Cardiac fibroblast (primary cell): ENCODE results near the gene MDFIC2.

Experiments
- DNase-seq, 2 donors: peaks; one replicate each; pipeline versions ENCODE4 v3.0.0 to v3.0.0-alpha.2; 2010; ENCODE audit warnings: low read depth in 2 of 2
- H3K4me3 ChIP-seq, 2 donors: replicated peaks in 1 of 2; 1 replicate in 1 of 2; 2 replicates in 1 of 2; pipeline ENCODE4 v1.5.1; 2011; ENCODE audit warnings: low read depth in 2 of 2, low read length in 2 of 2, mild to moderate bottlenecking in 2 of 2, moderate library complexity in 1 of 2
- TF ChIP-seq, protein P1 (sequence below): IDR thresholded peaks from one replicate; pipeline ENCODE4 v1.5.1; 2011; ENCODE audit warnings: low read depth, mild to moderate bottlenecking, low read length, inconsistent platforms

Gene MDFIC2

DNA sequence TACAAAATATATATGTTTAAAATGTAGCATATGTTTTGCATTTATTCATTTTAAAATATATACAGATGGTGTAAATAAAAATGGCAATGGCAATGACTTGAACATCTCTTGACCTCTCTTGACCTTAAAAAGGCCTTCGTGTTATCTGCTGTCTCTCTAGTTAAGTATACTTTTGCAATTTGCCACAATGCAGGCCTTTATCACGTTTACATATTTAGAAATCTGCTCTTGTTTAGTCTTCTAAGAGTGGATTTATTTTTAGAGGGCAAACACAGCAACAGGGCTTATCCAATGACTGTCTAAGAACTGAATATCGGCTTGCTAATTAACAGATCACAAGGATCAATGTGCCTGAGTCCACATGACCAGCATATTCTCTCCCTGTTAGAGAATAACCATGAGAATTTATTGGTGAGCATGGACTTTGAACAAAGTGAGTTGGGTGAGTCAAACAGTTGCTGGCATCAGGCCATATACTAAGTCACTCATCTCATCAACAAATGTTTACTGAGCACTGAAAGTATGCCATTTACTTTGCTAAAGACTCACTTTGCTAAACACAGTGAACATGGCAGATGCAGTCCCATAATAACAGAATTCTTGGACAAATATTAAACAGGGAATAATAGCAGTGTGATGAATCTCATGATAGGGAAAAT is 48.2 kb downstream of the MDFIC2 start:
- peak; percentile 5 to 45 for DNase-seq
- TF ChIP-seq, protein P1, sequence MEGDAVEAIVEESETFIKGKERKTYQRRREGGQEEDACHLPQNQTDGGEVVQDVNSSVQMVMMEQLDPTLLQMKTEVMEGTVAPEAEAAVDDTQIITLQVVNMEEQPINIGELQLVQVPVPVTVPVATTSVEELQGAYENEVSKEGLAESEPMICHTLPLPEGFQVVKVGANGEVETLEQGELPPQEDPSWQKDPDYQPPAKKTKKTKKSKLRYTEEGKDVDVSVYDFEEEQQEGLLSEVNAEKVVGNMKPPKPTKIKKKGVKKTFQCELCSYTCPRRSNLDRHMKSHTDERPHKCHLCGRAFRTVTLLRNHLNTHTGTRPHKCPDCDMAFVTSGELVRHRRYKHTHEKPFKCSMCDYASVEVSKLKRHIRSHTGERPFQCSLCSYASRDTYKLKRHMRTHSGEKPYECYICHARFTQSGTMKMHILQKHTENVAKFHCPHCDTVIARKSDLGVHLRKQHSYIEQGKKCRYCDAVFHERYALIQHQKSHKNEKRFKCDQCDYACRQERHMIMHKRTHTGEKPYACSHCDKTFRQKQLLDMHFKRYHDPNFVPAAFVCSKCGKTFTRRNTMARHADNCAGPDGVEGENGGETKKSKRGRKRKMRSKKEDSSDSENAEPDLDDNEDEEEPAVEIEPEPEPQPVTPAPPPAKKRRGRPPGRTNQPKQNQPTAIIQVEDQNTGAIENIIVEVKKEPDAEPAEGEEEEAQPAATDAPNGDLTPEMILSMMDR = no peak
- no peak overlapping the region for H3K4me3 ChIP-seq

DNA sequence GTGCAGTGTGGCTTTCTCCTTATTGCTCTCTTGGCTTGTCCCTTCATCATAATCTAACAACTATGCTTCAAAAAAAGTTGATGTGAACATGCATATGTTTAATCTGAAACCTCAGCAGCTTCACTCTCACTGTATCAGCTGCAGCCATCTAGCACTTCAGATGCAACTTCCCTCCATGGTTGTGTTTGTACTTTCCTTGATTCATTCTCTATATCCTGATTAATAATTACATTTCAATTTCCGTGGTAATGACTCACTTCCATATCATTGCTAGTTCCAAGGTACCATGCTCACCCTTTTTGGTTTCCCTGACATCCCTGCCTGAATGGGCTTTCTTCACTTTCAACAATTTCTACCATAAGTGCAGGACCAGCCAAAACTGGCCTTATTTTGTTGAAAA is 51.2 kb downstream of the MDFIC2 start:
- no peak for DNase-seq
- TF ChIP-seq, protein P1 = no peak
- no peak overlapping the region for H3K4me3 ChIP-seq

DNA sequence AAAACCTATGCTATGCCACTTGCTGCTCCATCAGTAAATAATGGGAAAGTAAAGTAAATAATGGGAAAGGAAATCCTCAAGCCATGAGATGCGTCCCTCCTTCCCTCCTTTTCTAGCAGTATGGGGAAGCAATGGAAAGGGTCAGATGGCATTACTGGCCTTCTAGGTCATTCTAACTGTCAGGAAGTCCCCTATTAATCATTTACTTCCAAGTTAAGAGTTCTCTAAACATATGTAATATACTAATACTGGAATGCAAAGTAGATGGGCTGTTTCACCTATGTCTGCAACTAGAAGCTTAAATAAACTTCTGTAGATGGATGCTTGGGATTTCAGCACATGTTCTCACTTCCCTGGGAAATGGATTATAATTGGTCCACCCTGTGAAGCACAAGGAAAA is 55.9 kb downstream of the MDFIC2 start:
- no peak overlapping the region for H3K4me3 ChIP-seq
- DNase-seq = no peak
- TF ChIP-seq, protein P1 = no peak

DNA sequence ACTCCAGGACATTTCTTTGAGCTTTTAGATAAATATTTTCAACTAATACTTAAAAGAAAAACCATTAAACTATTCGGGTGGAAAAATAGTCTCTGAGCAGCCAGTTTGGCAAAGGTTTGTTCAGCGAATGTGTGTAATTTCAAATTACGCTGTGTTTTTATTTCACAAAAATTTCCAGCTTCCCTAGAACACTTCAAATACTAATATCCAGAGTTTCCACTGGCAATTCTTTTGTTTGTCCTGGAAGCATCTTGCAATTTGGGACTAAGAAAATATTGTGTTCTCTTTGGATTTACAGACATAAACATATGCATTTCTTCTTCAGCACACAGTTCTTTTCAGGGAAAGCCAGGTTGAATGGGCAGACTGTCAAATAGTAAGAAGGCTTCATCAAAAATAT is 61.9 kb downstream of the MDFIC2 start:
- H3K4me3 ChIP-seq = no peak overlapping the region
- TF ChIP-seq, protein P1 = no peak
- DNase-seq = no peak

DNA sequence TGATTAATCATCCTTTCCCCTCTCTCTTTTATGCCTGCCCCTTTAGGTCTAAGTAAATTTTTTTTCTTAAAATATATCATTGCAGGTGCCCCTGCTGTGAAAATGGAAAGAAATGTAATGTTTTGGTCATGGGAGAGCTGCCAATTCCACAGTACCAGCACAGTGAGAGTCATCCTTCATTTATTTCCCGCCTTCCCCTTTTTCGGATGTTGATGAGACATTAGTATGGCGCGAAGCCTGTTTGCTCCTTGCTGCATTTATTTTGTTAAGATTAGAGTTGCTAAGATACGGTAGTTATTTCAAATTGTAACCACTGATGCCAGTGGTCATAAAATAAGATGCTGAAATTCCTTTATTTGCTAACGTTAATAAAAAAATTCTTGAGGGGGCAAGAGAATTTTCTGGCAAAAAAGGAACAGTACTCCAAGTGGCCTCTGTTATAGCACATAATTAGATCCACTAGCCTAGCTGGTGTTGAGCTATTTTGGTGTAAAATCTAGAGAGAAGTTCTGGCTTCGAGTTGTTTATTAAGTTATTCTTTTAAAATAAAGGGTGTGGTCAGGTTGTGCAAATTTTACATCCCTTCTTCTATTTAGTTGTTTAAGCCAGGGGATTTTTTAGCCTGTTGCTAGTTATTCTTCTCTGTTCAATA is 62.8 kb downstream of the MDFIC2 start:
- peak; percentile 64 to 72 for DNase-seq
- TF ChIP-seq, protein P1 = no peak
- no peak overlapping the region for H3K4me3 ChIP-seq

DNA sequence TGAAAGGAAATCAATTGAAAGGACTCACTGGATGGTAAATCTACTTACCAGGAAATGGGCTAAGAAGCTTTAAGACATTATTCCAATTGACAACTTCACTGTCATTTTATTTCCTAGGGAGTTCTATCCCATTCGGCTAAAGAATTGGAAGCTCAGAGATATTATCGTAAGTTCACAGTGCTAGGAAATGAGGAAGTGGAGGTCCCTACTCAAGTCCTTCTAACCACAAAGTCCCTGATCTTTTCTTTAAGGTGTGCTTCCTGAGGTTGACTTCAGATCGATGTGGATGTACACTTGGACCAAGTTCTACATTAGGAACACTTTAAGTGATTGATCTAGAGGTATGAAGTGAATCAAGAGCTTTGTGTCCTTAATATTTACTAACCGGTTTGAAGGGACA is 63.6 kb downstream of the MDFIC2 start:
- DNase-seq = no peak
- H3K4me3 ChIP-seq = no peak overlapping the region
- TF ChIP-seq, protein P1 = no peak
